Left lobe of liver (tissue), 2 donors: Measurements from ENCODE around the gene GALNT10. TPM values are rescaled to one million over a fixed set of nuclear protein-coding genes. Genes with fewer than 3 reads are reported as not detected.

Source experiments
- ATAC-seq: fragments of 200-7000 bp; cut with Tn5 transposase; one replicate; pipeline ENCODE4 v1.9.1; 2020; ENCODE audit warnings: mild to moderate bottlenecking, moderate library complexity
- DNase-seq: peaks from one replicate; pipeline ENCODE4 v3.0.0-alpha.2; 2020; ENCODE audit warnings: low spot score
- total RNA-seq: library from RNA; stranded (reverse); gene quantifications from one replicate; pipeline ENCODE4 v1.2.1, GENCODE V29; 2021
- donor health status: DM: no; HTN: no; CAD: no; lungs with moderate emphysema.
- donor health status: DM: no; HTN: yes; CAD: no.

GALNT10 gene
- total RNA-seq, 1 donor from 2014 or later, result 7.8 TPM

- ATAC-seq, result no peak
- DNase-seq, result no peak
These were observed 228.7 kb downstream of the GALNT10 start for GRCh38 chr5:154419236-154419635.

- ATAC-seq, result no peak
- no peak for DNase-seq
These were observed 231.3 kb downstream of the GALNT10 start for GRCh38 chr5:154421868-154422267.

- no peak for DNase-seq
These were observed 231.8 kb downstream of the GALNT10 start for GRCh38 chr5:154422298-154422697.

GRCh38 chr5:154428208-154428607 is 237.7 kb downstream of the GALNT10 start:
- no peak for ATAC-seq
- no peak for DNase-seq

More at GRCh38 chr5:154422298-154422697, 231.8 kb downstream of the GALNT10 start:
- no peak for ATAC-seq

GRCh38 chr5:154429341-154429740 is 238.8 kb downstream of the GALNT10 start:
- DNase-seq (no peak), ATAC-seq (no peak)

GRCh38 chr5:154430466-154430865 is 239.9 kb downstream of the GALNT10 start:
- DNase-seq, result no peak
- no peak for ATAC-seq

- ATAC-seq, result peak; percentile 77
- no peak for DNase-seq
These were observed 240.6 kb downstream of the GALNT10 start for GRCh38 chr5:154430961-154431630.

- ATAC-seq (no peak), DNase-seq (no peak)
These were observed 244.7 kb downstream of the GALNT10 start for GRCh38 chr5:154435226-154435625.

- no peak for ATAC-seq
These were observed 246.9 kb downstream of the GALNT10 start for GRCh38 chr5:154437281-154437965.

GRCh38 chr5:154440540-154440939 is 250.0 kb downstream of the GALNT10 start:
- DNase-seq (no peak), ATAC-seq (no peak)

More at GRCh38 chr5:154437281-154437965, 246.9 kb downstream of the GALNT10 start:
- no peak for DNase-seq

- no peak for ATAC-seq
- no peak for DNase-seq
These were observed 252.3 kb downstream of the GALNT10 start for GRCh38 chr5:154442801-154443200.

- DNase-seq (no peak), ATAC-seq (peak; percentile 6)
These were observed 254.3 kb downstream of the GALNT10 start for GRCh38 chr5:154444556-154445421.

- DNase-seq, result peak; percentile 98
- peak; percentile 96 for ATAC-seq
These were observed 255.1 kb downstream of the GALNT10 start, which contains the start of gene SAP30L for GRCh38 chr5:154445422-154446194. Gene SAP30L, plus strand, starts transcription at chr5:154445997. Its CDS starts 608 bp downstream, at chr5:154446605.

- ATAC-seq (peak; percentile 41), DNase-seq (peak; percentile 59)
These were observed 255.9 kb downstream of the GALNT10 start for GRCh38 chr5:154446195-154447088.

- DNase-seq (no peak), ATAC-seq (no peak)
These were observed 256.7 kb downstream of the GALNT10 start for GRCh38 chr5:154447089-154447725.

- no peak for DNase-seq
- no peak for ATAC-seq
These were observed 259.3 kb downstream of the GALNT10 start for GRCh38 chr5:154449786-154450185.

GRCh38 chr5:154451957-154452356 is 261.4 kb downstream of the GALNT10 start:
- ATAC-seq (no peak), DNase-seq (no peak)

GRCh38 chr5:154455585-154455984 is 265.1 kb downstream of the GALNT10 start:
- ATAC-seq (no peak), DNase-seq (no peak)

- DNase-seq, result no peak
These were observed 266.0 kb downstream of the GALNT10 start for GRCh38 chr5:154456540-154456939.

More at GRCh38 chr5:154456540-154456939, 266.0 kb downstream of the GALNT10 start:
- no peak for ATAC-seq
